Stimulated activated CD4-positive, alpha-beta T cell treated with anti-CD3 and anti-CD28 coated beads, TNF-alpha, amount 100 ng/mL, for 48 hours (primary cell): ENCODE results near the gene ZNF521.
"Not testable (repeated sequence)": the region's sequence is repeated elsewhere in the genome, so short reads cannot be mapped to it uniquely, and the experiment has no call there.

Experiments used
- DNase-seq, 3 donors: peaks; one replicate each; pipeline ENCODE4 v3.0.0-alpha.2; 2020; ENCODE audit warnings: low read depth in 3 of 3

The ZNF521 gene

DNA sequence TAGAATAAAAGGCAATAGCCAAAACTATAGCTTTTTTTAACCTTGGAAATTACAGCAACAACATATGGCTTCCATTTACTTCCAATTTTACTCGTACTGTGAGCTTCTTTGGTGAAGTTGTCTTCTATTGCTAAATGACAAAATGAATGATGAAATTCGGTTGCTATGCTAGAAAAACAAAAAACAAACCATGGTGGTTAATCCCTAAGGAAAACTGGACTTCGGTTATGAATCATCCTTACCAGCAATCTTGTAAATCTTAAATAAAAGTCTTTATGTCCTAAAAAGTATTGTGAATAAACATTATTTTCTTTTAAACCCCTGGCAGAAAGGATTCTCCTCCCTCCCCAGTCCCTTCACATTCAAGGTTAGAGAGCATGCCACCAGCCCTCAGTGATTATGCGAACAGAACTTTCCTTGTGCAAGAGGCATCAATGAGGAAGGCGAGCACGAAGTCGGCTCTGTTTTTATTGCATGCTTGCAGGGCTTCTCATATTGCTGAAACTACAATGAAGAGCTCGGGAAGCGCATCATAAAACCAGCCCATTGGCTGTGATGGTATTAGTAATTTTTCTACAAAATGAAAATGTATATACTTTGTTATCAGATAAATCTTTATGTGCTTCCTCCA, 62.9 kb downstream of the ZNF521 start:
- DNase-seq: no peak

DNA sequence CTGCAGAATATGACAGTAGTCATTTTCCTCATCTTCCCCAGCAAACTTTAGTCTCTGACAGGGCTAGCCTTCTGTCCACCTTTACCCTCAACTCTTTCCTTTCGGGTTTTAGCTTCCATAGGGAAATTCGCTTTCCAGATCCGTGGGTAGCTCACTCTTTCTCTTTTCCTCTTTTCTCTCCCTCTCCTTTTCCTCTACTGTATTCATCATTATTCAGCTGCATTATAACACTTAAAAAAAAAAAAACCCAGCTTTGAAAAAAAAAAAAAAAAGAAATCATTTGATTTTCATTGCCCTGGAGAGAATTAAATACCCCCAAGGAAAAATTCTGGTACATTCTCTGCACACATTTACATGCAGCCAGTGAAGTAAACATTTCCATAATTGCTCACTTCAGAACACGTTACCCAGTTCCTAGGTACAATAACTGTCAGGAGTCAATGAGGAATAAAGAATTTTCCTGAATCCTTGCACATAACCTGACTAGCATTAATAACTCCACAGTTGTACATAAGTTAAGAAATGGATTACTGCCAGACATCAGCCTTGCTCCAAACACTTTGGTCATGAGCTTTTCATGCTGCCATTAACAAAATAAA, 63.5 kb downstream of the ZNF521 start:
- DNase-seq: no peak

DNA sequence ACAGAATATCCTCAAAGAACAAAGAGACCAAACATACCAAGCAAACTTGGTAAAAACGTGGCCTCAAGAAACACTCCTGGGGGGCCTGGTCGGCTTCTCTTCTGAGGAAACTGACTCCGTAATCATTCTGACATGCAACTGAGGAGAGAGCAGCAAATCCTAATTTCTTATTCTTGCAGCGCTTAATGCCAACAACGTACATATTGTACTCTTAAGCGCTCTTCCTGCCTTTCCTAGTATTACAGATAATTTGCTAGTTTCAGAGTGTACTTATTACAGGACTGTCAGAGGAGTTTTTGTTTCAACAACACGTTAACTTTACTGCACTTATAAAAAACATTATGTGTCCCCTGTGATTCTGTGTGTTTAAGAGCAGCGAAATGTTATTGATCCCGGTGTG, 64.9 kb downstream of the ZNF521 start:
- DNase-seq: no peak

DNA sequence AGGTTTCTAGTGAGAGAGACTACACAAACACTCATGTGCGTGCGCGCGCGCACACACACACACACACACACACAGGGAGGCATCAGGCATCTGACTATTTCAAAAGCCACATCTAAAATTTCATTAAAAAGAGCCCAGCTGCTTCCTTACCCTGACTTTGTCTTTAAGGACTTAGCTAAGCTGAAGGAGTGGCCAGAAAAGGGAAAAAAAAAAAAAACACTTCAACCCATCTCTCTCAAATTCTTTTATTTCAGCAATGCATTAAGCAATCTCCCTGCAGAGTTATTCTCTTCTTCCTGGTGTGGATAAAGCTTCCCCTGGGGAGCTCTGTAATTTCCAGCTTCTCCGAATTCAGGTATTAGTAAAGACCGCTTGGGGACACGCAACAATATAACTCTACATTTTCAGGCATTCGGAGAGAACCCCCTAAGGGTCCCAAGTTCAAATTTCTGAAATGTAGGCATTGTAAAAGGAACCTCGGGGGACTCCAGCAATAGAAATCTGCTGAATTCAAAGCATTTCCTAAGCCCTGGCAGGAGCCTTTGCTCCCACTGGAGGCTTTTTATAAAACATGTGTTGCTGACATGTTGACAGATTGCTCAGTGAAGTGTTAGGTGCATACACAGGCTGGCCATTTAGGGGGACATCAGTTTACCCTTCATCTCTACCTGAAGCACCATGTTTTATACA, 67.0 kb downstream of the ZNF521 start:
- DNase-seq: no peak

DNA sequence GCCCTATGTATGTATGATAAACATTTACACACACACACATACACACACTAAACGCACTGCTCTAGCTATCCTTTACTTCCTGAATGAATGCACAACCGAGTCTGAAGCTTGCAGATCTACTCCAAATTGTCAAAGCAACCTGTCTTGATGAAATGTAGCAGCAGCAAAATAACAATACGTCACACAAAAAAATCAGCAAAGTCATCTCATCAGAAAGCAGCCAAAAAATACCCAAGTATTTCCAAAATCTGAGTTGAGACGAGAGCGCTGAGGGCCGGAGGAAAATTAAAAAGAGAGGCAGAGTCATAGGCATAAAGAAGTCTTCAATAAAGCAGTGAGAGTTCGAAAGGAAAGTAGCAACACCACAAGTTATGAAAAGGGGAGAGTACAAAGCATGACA, 67.7 kb downstream of the ZNF521 start:
- no peak for DNase-seq

GRCh38 chr18:25283781-25284180, 68.2 kb downstream of the ZNF521 start:
- DNase-seq: no peak

GRCh38 chr18:25282896-25283703, 68.9 kb downstream of the ZNF521 start:
- no peak for DNase-seq

- no peak for DNase-seq
Measured at GRCh38 chr18:25282282-25282681, 69.7 kb downstream of the ZNF521 start.

DNA sequence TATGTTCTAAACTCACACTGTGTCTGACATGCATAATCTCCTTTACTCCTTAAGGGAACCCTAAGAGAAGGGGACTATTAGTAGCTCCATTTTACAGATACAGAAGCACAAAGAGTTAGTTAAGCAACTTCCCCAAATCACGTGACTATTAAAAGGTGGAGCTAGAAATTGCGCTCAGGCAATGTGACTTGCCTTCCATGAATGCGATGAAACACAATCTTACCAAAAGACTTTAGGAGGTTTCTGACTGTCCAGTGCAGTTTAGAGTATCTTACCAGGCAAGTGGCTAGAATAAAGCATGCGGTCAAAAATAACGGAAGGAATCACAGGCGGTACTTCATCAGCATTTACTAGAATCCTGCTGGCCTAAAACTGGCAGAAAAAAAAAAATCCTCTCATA, 70.4 kb downstream of the ZNF521 start:
- DNase-seq: no peak

GRCh38 chr18:25279961-25280360, 72.0 kb downstream of the ZNF521 start:
- no peak for DNase-seq

GRCh38 chr18:25279556-25279955, 72.4 kb downstream of the ZNF521 start:
- no peak for DNase-seq

- no peak for DNase-seq
Measured at GRCh38 chr18:25279133-25279532, 72.8 kb downstream of the ZNF521 start.

DNA sequence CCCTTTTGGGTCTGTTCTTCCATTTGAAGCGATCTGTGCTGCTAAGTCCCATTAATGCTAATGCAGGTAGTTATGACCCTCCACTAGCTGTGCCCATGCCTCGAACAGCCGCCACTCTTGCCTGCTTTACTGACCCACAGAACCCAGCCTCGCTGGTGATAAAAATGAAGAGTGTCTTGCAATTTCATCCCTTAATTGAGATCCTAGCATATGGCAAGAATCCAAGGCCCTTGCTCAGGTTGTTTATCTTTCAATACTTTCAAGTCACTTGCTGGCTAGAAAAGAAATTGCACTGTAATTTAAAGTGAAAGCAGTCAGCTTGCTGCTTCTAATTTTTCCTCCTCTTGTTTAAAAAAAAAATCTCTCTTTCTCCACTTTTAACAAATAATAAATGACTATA, 73.6 kb downstream of the ZNF521 start:
- no peak for DNase-seq

- DNase-seq: no peak
Measured at GRCh38 chr18:25275412-25276001, 76.5 kb downstream of the ZNF521 start.

DNA sequence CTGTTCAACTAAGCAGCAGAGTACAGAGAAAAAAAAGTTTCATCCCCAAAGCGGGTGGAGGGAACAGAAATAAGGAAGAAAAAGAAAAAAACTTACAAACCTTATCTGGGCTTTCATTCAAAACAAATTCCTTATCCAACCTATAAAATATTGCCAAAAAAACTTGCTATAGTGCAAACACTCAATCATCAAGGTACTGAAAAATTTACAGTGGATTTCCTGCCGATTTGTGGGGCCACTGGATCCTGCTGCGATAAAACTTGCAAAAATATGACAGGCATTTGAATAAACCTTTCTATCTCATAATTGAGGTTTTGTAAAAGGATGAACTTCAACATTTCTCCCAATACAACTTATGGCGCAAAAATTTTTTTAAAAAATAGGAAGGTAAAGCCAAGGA, 77.0 kb downstream of the ZNF521 start:
- DNase-seq: no peak

DNA sequence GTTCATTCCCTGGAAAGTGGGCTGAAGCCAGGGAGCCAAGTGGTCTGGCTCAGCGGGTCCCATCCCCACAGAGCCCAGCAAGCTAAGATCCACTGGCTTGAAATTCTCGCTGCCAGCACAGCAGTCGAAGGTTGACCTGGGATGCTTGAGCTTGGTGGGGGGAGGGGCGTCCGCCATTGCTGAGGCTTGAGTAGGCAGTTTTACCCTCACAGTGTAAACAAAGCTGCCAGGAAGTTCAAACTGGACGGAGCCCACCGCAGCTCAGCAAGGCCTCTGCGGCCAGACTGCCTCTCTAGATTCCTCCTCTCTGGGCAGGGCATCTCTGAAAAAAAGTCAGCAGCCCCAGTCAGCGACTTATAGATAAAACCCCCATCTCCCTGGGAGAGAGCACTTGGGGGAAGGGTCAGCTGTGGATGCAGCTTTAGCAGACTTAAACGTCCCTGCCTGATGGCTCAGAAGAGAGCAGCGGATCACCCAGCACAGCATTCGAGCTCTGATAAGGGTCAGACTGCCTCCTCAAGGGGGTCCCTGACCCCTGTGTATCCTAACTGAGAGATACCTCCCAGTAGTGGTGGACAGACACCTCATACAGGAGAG, 84.9 kb downstream of the ZNF521 start:
- not testable (repeated sequence) for DNase-seq

GRCh38 chr18:25262920-25263319, 89.0 kb downstream of the ZNF521 start:
- DNase-seq: no peak

- DNase-seq: no peak
Measured at GRCh38 chr18:25261768-25262167, 90.2 kb downstream of the ZNF521 start.

DNA sequence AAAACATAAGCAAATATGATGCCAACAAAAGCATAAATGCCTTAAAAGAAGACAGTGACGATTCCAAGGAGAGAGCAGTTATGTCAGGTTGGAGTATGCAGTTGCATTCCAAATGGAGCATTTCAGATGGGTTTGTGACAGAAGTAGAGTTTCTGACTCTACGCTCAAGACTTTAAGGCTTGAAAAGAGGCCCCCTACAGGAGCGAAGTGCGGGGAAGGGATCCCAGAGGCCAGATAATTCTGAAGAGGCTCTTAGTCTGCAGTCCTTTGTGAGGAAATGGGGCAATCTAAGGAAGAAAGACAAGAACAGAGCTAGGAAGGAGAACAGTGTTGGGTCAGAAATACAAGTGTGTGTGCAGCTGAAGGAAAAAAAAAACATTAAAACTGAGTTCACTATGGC, 95.5 kb downstream of the ZNF521 start:
- DNase-seq: no peak

GRCh38 chr18:25253779-25254178, 98.2 kb downstream of the ZNF521 start:
- DNase-seq: no peak

DNA sequence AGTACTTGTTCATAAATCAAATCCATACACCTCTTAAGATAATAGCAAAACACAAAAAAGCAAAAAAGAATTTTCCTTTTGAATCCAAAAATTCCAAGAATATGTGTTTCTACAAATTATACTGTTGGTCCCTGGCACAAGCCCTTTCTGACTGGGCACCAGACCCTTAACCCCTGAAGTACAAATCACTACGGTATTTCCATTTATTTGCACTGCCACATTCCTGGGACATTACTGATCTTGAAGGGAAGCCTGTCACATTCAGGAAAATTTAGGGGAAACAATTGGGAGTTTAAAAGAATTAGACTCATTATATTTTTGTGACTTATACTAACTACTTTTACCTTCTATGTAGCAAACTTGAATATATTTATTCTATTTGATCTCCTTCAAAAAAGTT, 98.8 kb downstream of the ZNF521 start:
- no peak for DNase-seq

GRCh38 chr18:25251068-25251467, 100.9 kb downstream of the ZNF521 start:
- no peak for DNase-seq
